Transverse colon (tissue), 3 donors: ENCODE data around the gene SMAD6.

Experiments used
- CTCF ChIP-seq, 5 experiments: fragments of 200-600 bp in 3 of 5; fragments of 450-650 bp in 2 of 5; sonication (generic) in 3 of 5; IDR thresholded peaks; 1 replicate in 2 of 5; 2 replicates in 3 of 5; pipeline ENCODE4 v1.5.1; 2016 to 2017; ENCODE audit warnings: antibody characterized with exemption in 5 of 5, inconsistent platforms in 3 of 5, mild to moderate bottlenecking in 2 of 5, moderate library complexity in 1 of 5
- POLR2A ChIP-seq: fragments of 450-650 bp; IDR thresholded peaks from one replicate; pipeline ENCODE4 v1.6.1; 2016; ENCODE audit warnings: antibody characterized with exemption, mild to moderate bottlenecking, moderate library complexity

- TF ChIP-seq CTCF (IDR thresholded peaks at IDR 0.05), result no peak
- TF ChIP-seq POLR2A, result no peak
These were observed 22.9 kb upstream of the SMAD6 start for GRCh38 chr15:66679061-66679656.
